Adipose tissue (tissue), 3 donors: ENCODE measurements around the gene LRIG2. TPM values are rescaled to one million over a fixed set of nuclear protein-coding genes. Genes with fewer than 3 reads are reported as not detected.
"Not testable (repeated sequence)": the region's sequence is repeated elsewhere in the genome, so short reads cannot be mapped to it uniquely, and the experiment has no call there.

ENCODE experiments used
- H3K27ac ChIP-seq: one replicate; pipeline ENCODE4 v1.5.1; 2013; ENCODE audit warnings: low read depth, low read length
- WGBS, 3 donors: extraction: QIAGEN DNeasy Blood & Tissue Kit; methylation state at CpG; one replicate each; pipeline ENCODE4 v1.1.7; 2013; 5-methylcytosine and 5-hydroxymethylcytosine counted together
- polyA plus RNA-seq, 3 donors: library from polyadenylated mRNA; stranded (reverse); fragments of 200-250 nt; gene quantifications; one replicate each; pipeline ENCODE4 v1.2.3, GENCODE V29; 2013
- donor health status: healthy with polysubstance abuse.
- donor health status: Bipolar disorder and iron deficiency.
- donor health status: healthy.

Gene LRIG2
- polyA plus RNA-seq, 3 donors = 1.7 to 2.4 (median 2.0) TPM

GRCh38 chr1:113057006-113057405, 16.0 kb upstream of the LRIG2 start:
- 52 to 62% (median 56%) methylated on average over 2 of the region's 2 CpGs for WGBS, 3 donors
- no peak overlapping the region for H3K27ac ChIP-seq

- no peak overlapping the region for H3K27ac ChIP-seq
- 56 to 79% (median 69%) methylated on average over 5 of the region's 5 CpGs for WGBS, 3 donors
Measured at GRCh38 chr1:113058941-113059706, 13.9 kb upstream of the LRIG2 start.

GRCh38 chr1:113063456-113063855, 9.5 kb upstream of the LRIG2 start:
- not testable (repeated sequence) for H3K27ac ChIP-seq
- WGBS, 3 donors = 97 to 100% (median 97%) methylated on average over 21 to 32 of the region's 35 CpGs

- no peak overlapping the region for H3K27ac ChIP-seq
- WGBS, 3 donors = 16 to 59% (median 52%) methylated on average over 6 of the region's 6 CpGs
Measured at GRCh38 chr1:113072141-113072756, 749 bp upstream of the LRIG2 start.

GRCh38 chr1:113073479-113073950, 517 bp downstream of the LRIG2 start:
- WGBS, 3 donors = 0 to 1% (median 1%) methylated on average over 22 of the region's 22 CpGs
- H3K27ac ChIP-seq = no peak overlapping the region

- no peak overlapping the region for H3K27ac ChIP-seq
- 58 to 67% (median 61%) methylated on average over 6 of the region's 6 CpGs for WGBS, 3 donors
Measured at GRCh38 chr1:113074237-113074636, 1.2 kb downstream of the LRIG2 start.

- H3K27ac ChIP-seq = not testable (repeated sequence)
- 94 to 100% (median 99%) methylated on average over 2 of the region's 2 CpGs for WGBS, 3 donors
Measured at GRCh38 chr1:113077978-113078377, 5.0 kb downstream of the LRIG2 start.

GRCh38 chr1:113086541-113086940, 13.5 kb downstream of the LRIG2 start:
- no peak overlapping the region for H3K27ac ChIP-seq
- WGBS, 3 donors = 61 to 83% (median 79%) methylated on average over 2 of the region's 2 CpGs

GRCh38 chr1:113088972-113089371, 16.0 kb downstream of the LRIG2 start:
- no peak overlapping the region for H3K27ac ChIP-seq
- 46 to 74% (median 71%) methylated on average over 1 of the region's 1 CpG for WGBS, 3 donors

- 97 to 100% (median 97%) methylated on average over 1 of the region's 1 CpG for WGBS, 3 donors
- H3K27ac ChIP-seq = no peak overlapping the region
Measured at GRCh38 chr1:113090051-113090450, 17.1 kb downstream of the LRIG2 start.

- 59 to 76% (median 68%) methylated on average over 1 of the region's 1 CpG for WGBS, 3 donors
- H3K27ac ChIP-seq = no peak overlapping the region
Measured at GRCh38 chr1:113091988-113092594, 19.1 kb downstream of the LRIG2 start.

GRCh38 chr1:113094506-113094905, 21.5 kb downstream of the LRIG2 start:
- 94 to 95% (median 95%) methylated on average over 4 of the region's 4 CpGs for WGBS, 3 donors
- H3K27ac ChIP-seq = no peak overlapping the region

GRCh38 chr1:113095790-113096455, 22.9 kb downstream of the LRIG2 start:
- WGBS, 3 donors = 76 to 85% (median 81%) methylated on average over 5 of the region's 5 CpGs
- no peak overlapping the region for H3K27ac ChIP-seq

- no peak overlapping the region for H3K27ac ChIP-seq
- 94 to 97% (median 96%) methylated on average over 3 of the region's 3 CpGs for WGBS, 3 donors
Measured at GRCh38 chr1:113096493-113096892, 23.5 kb downstream of the LRIG2 start.

- no peak overlapping the region for H3K27ac ChIP-seq
Measured at GRCh38 chr1:113101588-113101987, 28.6 kb downstream of the LRIG2 start.

- 34 to 98% (median 92%) methylated on average over 1 of the region's 1 CpG for WGBS, 3 donors
- H3K27ac ChIP-seq = no peak overlapping the region
Measured at GRCh38 chr1:113103048-113103447, 30.1 kb downstream of the LRIG2 start.

GRCh38 chr1:113103977-113104376, 31.0 kb downstream of the LRIG2 start:
- H3K27ac ChIP-seq = no peak overlapping the region

- WGBS, 3 donors = 85 to 95% (median 90%) methylated on average over 2 of the region's 2 CpGs
- no peak overlapping the region for H3K27ac ChIP-seq
Measured at GRCh38 chr1:113106910-113107309, 33.9 kb downstream of the LRIG2 start.

GRCh38 chr1:113109908-113110554, 37.0 kb downstream of the LRIG2 start:
- no peak overlapping the region for H3K27ac ChIP-seq
- 54 to 73% (median 67%) methylated on average over 5 of the region's 5 CpGs for WGBS, 3 donors
